Activated CD8-positive, alpha-beta memory T cell treated with anti-CD3 and anti-CD28 coated beads, Interleukin-2, amount 50 U/mL, for 24 hours (primary cell): ENCODE results near the gene SH3TC1.

Experiments used
- DNase-seq: peaks from one replicate; pipeline ENCODE4 v3.0.0-alpha.2; 2020; ENCODE audit errors: extremely low read depth

The SH3TC1 gene

DNA sequence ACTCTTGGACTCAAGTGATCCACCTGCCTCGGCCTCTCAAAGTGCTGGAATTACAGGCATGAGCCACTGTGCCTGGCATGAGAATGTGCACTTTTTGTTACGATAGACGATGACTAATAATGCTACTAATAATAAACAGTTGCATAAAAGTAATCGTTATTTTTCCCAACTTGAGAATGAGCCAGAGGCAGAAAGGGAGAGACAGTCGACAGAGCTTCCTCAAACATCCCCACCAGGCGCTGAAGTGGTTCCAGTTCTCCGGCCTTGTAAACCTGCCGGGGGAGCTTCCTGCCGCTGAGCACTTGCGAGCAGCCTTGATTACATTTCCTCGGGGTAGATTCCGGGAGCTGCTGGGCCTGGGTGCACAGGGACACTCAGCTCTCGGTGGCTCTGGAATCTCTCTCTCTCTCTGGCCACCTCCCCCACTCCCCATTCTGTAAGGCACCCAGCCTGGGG, 61.6 kb downstream of the SH3TC1 start:
- no peak for DNase-seq

- DNase-seq = no peak
Observed at GRCh38 chr4:8261851-8262535, 62.9 kb downstream of the SH3TC1 start.

DNA sequence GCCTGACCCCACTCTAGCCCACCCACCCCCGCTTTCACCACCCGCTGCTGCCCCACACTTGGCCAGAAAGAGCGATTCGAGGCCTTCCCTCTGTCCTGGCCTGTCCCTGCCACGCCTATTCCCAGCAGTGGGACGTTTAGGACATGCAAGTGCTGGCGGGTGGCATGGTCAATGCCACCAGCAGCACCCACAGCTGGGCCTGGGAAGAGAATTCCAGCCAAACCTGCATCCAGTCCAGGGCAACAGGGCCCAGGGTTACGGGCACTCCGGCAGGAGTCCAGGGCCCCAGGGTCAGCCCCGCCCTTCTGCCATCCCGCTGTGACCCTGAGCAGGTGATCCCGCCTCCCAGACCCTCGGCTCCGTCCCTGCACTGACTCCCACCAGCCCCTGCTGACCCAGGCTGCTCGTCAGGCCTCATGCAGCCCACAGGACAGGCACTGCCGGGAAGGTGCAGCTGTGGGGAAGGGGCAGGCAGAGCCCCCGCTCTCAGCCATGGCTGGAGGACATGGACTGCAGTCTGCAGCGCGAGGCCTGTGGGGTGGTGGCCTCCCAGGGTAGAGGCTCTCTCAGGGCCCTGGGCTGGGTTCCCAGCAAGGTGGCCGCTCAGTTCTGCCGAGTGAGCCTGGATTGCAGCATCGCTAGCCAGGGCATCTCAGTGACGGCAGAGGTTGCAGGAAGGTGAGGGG, 63.7 kb downstream of the SH3TC1 start:
- DNase-seq = no peak

- DNase-seq = no peak
Observed at GRCh38 chr4:8263397-8263796, 64.3 kb downstream of the SH3TC1 start.

DNA sequence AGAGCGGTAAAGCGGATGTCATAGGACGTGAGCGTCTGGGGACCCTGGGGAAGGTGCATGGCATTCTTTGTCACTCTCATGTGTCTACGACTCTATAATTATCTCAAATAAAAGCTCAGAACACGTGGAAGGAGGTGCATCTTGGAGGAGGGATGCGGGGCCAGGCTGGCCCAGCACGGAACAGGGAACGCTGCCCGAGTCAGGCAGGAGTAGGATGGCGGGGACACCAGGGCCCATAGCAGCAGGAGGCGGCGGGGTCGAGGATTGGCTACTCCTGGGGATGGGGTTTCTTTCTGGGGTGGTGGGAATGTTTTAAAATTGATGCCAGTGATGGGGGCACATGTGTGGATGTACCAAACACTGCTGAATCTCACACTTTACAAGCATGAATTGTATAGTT, 65.0 kb downstream of the SH3TC1 start:
- no peak for DNase-seq

- no peak for DNase-seq
Observed at GRCh38 chr4:8265171-8265929, 66.3 kb downstream of the SH3TC1 start.

DNA sequence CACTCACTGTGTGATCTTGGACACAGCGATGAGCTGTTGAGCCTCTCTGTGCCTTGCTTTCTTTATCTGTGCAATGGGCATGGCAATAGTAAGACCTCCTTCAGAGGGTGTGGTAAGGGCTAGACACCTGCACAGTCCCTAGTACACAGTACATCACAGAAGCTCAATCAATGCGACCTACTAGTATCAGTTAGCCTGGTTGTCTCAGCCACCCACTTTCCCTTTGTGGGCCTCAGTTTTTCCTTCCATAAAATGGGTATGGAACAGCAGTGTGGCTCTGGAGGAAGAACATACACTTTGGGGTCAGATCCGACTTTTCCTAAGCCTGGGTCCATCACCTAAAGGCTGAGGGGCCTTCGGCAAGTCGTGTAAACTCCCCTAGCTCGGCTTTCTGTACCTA, 67.0 kb downstream of the SH3TC1 start:
- no peak for DNase-seq

- no peak for DNase-seq
Observed at GRCh38 chr4:8266508-8266907, 67.4 kb downstream of the SH3TC1 start.

DNA sequence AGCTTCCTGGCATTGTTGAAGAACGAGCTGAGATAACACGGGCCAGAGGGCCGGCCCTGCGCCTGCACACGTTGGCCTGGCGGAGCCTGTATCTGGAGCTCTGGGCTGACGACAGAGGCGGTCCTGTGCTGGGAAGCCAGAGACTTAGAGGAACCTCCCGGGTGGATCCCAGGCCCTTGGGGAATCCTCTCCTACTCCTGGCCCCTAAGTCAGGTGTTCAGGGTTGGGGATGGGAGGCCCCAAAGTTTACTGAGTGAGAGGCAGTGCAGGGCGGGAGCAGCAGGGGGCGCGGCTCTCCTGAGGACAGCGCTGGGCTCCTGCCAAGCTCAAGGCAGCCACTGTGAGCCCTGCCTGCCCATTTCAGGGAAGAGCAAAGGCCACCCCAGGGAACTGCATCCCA, 68.0 kb downstream of the SH3TC1 start:
- DNase-seq = no peak

- DNase-seq = no peak
Observed at GRCh38 chr4:8268211-8268610, 69.1 kb downstream of the SH3TC1 start.

GRCh38 chr4:8268901-8269534, 69.9 kb downstream of the SH3TC1 start:
- DNase-seq = no peak

GRCh38 chr4:8269535-8270417, 70.7 kb downstream of the SH3TC1 start, which contains the start of gene HTRA3:
Gene HTRA3 (plus strand): TSS chr4:8269754. CDS start chr4:8269969, 215 bp downstream.
- DNase-seq = no peak

DNA sequence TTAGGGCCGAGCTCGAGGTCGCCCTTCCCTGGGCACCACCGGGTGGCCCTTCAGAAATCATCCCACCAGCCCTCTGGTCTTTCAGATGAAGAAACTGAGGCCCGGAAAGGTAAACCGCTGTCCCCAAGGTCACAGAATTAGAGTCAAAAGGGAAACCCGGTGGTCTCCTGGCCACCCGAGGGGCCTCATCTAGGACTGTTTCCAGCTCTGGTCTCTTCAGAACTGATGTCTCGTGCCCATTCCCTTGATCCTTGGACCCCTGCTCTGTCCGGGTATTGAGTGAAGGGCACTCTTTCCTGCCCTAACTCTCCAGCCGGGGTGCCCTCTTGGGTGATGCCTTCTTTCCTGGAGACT, 71.3 kb downstream of the SH3TC1 start:
- DNase-seq = no peak

GRCh38 chr4:8270912-8271815, 72.1 kb downstream of the SH3TC1 start:
- DNase-seq = no peak

- no peak for DNase-seq
Observed at GRCh38 chr4:8271821-8272220, 72.7 kb downstream of the SH3TC1 start.

DNA sequence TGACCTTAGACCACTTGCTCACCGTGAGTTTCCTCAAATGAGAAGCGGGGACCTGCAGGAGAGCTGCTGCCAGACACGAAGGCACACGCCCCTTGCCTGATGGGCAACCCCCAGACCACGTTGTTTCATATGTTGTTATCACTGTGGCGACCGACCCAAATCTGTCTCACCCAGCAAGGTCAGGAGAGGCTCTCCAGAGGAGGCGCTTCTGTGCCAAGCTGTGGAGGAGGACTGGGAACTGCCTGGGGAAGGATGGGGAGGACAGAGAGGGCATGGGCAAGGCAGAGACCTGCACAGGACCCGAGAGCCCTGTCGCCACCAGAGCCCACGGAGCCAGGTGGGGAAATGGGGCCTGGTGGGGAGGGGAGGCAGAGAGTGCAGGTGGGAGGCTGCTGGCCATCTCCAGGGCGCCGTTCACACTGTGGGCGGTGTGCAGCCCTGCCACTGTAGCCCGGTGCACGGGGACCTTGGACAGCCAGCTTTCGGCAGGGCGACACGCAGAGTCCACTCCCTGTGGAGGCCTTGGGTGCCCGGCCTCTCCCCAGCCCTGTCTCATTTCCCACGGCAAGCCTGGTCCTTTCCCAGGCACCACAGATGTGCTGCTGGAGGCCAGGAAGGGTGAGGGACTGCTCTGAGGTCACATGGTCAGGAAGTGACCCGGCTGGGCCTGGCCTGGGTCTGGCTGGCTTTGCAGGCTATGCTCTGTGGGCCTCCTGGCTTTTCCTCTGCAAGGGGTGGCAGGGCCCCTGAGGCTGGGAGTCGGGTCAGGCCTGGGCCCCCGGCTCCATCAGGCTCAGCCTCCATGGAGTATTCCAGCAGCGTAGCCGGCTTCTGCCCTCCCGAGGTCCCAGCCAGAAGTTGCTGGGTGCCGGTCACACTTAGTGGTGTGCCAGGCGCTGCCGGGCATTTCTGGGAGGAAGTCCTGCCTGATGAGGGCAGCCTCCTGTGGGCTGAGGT, 73.7 kb downstream of the SH3TC1 start:
- DNase-seq = no peak

DNA sequence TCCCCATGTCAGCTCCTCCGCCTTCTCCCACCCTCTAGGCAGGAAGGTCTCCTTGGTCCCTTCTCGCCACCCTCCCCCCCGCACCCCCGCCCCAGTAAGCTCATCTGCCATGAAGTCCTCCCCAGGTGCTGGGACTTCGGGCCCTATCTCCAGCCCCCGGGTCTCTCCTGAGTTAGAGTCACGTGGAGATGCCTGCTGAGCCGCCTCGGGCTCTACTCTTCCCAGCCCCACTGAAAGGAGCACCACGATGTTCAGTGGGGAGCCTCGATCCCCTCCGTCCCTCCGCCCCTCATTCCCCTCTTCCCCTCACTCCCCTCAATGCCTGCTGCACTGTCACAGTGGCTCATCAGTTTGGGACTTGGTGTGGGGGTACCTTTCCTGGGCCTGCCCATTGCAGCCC, 74.4 kb downstream of the SH3TC1 start:
- no peak for DNase-seq

DNA sequence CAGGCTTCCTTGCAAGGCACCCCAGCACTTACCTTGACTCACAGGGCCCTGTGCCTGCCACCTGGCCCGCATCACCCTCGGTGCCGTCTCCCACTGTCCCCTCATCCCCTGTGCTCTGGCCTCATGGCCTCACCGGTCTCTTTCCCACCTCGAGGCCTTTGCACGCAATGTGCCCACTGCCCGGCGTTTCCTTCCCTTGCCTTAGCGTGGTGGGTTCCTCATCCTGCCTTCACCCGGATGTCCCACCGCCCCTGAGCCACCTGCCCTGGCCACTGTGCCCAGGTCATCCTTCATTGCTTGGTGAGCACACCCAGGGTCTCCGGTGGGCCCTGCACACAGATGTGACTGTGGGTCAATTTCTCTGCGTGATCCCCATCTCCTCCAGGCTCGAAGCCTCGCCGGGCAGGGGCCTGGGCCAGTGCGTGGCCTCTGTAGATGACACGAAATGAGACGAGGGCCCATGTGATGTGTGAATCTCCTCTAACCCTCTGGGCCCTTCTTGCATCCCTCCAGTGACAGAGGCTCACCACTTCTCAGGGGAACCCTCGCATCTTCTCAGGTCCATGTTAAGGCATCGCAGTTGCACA, 75.1 kb downstream of the SH3TC1 start:
- no peak for DNase-seq
